Left ventricle myocardium inferior (tissue), 1 donor: ENCODE results near the gene PALM. TPM values are rescaled to one million over a fixed set of nuclear protein-coding genes. Genes with fewer than 3 reads are reported as not detected.
A peak's percentile ranks its signal among the peaks of the same experiment; 100 is the strongest.

ENCODE experiments used
- DNase-seq: peaks from one replicate; pipeline ENCODE4 v3.0.0-alpha.2; 2020
- H3K27ac ChIP-seq: fragments of 200-600 bp; replicated peaks from 2 replicates; pipeline ENCODE4 v1.8.0; 2021
- H3K27me3 ChIP-seq: fragments of 200-600 bp; 2 replicates; pipeline ENCODE4 v1.8.0; 2021; ENCODE audit warnings: low read depth
- H3K36me3 ChIP-seq: fragments of 200-600 bp; 2 replicates; pipeline ENCODE4 v1.8.0; 2021
- H3K4me1 ChIP-seq: fragments of 200-600 bp; 2 replicates; pipeline ENCODE4 v1.8.0; 2021
- H3K4me3 ChIP-seq: fragments of 200-600 bp; 2 replicates; pipeline ENCODE4 v1.8.0; 2021; ENCODE audit warnings: mild to moderate bottlenecking, moderate library complexity
- H3K9me3 ChIP-seq: fragments of 200-600 bp; replicated peaks from 2 replicates; pipeline ENCODE4 v1.8.0; 2021
- intact Hi-C: fragments of 100-400 bp; cut with micrococcal nuclease; formaldehyde crosslinking; loops from one replicate; pipeline ENCODE4 v1.11.0; 2022
- total RNA-seq: library from RNA; stranded (reverse); fragmentation: NEBNext Ultra II Directional; extraction: Animal tissue kit (Norgen Biotek cat#: 25700); gene quantifications from one replicate; pipeline ENCODE4 v1.2.1, GENCODE V29; 2021
- TF ChIP-seq, protein P1 (sequence below): fragments of 200-600 bp; IDR thresholded peaks from 2 replicates; pipeline ENCODE4 v1.8.0; 2021; ENCODE audit warnings: antibody characterized with exemption, mild to moderate bottlenecking, borderline replicate concordance
- donor health status: DM: no; HTN: yes; CAD: no; lungs with severe emphysema.

Gene PALM
- total RNA-seq, 1 donor from 2014 or later: 26.8 TPM

- DNase-seq: no peak
- Histone ChIP-seq H3K4me3 (peak overlapping the region; percentile 90), H3K9me3 (no peaks in the 10 kb centered on the region), H3K27me3 (peaks cover 10% of the 10 kb centered on the region), H3K36me3 (no peaks in the 10 kb centered on the region), H3K27ac (peak overlapping the region; percentile 99), H3K4me1 (peaks cover 61% of the 10 kb centered on the region)
- TF ChIP-seq, protein P1, sequence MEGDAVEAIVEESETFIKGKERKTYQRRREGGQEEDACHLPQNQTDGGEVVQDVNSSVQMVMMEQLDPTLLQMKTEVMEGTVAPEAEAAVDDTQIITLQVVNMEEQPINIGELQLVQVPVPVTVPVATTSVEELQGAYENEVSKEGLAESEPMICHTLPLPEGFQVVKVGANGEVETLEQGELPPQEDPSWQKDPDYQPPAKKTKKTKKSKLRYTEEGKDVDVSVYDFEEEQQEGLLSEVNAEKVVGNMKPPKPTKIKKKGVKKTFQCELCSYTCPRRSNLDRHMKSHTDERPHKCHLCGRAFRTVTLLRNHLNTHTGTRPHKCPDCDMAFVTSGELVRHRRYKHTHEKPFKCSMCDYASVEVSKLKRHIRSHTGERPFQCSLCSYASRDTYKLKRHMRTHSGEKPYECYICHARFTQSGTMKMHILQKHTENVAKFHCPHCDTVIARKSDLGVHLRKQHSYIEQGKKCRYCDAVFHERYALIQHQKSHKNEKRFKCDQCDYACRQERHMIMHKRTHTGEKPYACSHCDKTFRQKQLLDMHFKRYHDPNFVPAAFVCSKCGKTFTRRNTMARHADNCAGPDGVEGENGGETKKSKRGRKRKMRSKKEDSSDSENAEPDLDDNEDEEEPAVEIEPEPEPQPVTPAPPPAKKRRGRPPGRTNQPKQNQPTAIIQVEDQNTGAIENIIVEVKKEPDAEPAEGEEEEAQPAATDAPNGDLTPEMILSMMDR: no peak
- intact Hi-C loops: no loop called here
Observed at GRCh38 chr19:678791-679388, 29.8 kb upstream of the PALM start.

GRCh38 chr19:679418-680286 lies 29.1 kb upstream of the PALM start:
- H3K36me3 ChIP-seq: no peaks in the 10 kb centered on the region
- H3K27ac ChIP-seq: peak overlapping the region; percentile 99
- H3K4me1 ChIP-seq: peaks cover 59% of the 10 kb centered on the region
- no peaks in the 10 kb centered on the region for H3K9me3 ChIP-seq
- TF ChIP-seq, protein P1: no peak
- H3K4me3 ChIP-seq: peak overlapping the region; percentile 90
- intact Hi-C loops: no loop called here
- peaks cover 10% of the 10 kb centered on the region for H3K27me3 ChIP-seq
- DNase-seq: peak; percentile 71

DNA sequence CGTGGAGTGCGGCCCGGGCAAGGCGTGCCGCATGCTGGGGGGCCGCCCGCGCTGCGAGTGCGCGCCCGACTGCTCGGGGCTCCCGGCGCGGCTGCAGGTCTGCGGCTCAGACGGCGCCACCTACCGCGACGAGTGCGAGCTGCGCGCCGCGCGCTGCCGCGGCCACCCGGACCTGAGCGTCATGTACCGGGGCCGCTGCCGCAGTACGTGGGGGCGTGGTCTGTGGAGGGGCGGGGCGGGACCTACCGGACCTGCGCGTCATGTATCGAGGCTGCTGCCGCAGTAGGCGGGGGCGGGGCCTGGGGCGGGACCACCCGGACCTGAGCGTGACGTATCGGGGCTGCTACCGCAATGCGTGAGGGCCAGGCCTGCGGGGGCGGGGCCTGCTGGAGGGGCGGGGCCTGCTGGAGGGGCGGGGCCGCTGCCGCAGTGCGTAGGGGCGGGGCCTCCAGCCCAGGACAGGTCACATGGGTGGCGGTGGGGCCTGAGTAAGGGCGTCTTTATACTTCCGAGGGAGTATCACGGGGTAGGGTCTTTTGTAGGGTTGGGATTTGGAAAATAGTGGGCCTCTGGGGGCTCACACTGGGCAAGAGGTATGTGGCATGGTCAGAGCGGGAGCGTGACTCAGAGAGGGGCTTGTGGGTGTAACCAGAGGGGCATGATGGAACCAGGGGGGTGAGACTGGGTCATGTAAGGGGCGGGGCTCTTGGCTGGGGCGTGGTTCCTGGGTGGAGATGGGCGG lies 28.3 kb upstream of the PALM start:
- Histone ChIP-seq H3K27me3 (peaks cover 10% of the 10 kb centered on the region), H3K27ac (peak overlapping the region; percentile 99), H3K36me3 (no peaks in the 10 kb centered on the region), H3K9me3 (no peaks in the 10 kb centered on the region), H3K4me3 (peak overlapping the region; percentile 90), H3K4me1 (peaks cover 51% of the 10 kb centered on the region)
- DNase-seq: peak; percentile 100
- TF ChIP-seq, protein P1: peak; percentile 61
- intact Hi-C loops: no loop called here

DNA sequence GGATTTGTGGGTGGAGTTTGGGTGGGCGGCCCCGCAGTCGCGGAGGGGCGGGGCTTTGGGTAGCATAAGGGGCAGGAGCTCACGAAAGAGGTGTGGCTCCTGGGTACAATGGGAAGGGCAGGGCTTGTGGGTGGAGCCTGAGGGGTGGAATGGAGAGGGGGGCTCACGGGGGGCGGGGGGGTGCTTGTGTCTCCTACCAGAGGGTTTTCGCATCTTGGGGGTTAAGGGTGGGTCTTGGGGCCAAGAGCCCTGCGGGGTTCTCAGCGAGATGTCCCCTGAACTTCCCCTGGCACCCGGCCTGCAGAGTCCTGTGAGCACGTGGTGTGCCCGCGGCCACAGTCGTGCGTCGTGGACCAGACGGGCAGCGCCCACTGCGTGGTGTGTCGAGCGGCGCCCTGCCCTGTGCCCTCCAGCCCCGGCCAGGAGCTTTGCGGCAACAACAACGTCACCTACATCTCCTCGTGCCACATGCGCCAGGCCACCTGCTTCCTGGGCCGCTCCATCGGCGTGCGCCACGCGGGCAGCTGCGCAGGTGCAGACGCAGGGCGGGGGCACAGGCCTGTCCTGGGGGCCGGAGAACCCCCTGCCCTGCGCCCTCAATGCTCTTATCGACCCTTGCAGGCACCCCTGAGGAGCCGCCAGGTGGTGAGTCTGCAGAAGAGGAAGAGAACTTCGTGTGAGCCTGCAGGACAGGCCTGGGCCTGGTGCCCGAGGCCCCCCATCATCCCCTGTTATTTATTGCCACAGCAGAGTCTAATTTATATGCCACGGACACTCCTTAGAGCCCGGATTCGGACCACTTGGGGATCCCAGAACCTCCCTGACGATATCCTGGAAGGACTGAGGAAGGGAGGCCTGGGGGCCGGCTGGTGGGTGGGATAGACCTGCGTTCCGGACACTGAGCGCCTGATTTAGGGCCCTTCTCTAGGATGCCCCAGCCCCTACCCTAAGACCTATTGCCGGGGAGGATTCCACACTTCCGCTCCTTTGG lies 27.4 kb upstream of the PALM start:
- peaks cover 10% of the 10 kb centered on the region for H3K27me3 ChIP-seq
- peak overlapping the region; percentile 90 for H3K4me3 ChIP-seq
- TF ChIP-seq, protein P1: no peak
- no peaks in the 10 kb centered on the region for H3K9me3 ChIP-seq
- peaks cover 45% of the 10 kb centered on the region for H3K4me1 ChIP-seq
- peak overlapping the region; percentile 99 for H3K27ac ChIP-seq
- DNase-seq: peak; percentile 55
- intact Hi-C loops: no loop called here
- no peaks in the 10 kb centered on the region for H3K36me3 ChIP-seq
